ENCODE data around the gene ZMIZ1.

ZMIZ1 gene

GRCh38 chr10:79053481-79054202, 15.1 kb upstream of the ZMIZ1 start:
- DNase-seq = no peak

GRCh38 chr10:79054203-79055099, 14.3 kb upstream of the ZMIZ1 start:
- DNase-seq = no peak

- no peak for DNase-seq
These were observed 13.5 kb upstream of the ZMIZ1 start for GRCh38 chr10:79055100-79055782.

GRCh38 chr10:79055892-79056291, 12.9 kb upstream of the ZMIZ1 start:
- DNase-seq = no peak

GRCh38 chr10:79056361-79056735, 12.4 kb upstream of the ZMIZ1 start:
- DNase-seq = no peak

- no peak for DNase-seq
These were observed 11.9 kb upstream of the ZMIZ1 start for GRCh38 chr10:79056736-79057391.

- DNase-seq = no peak
These were observed 11.1 kb upstream of the ZMIZ1 start for GRCh38 chr10:79057481-79058275.

- no peak for DNase-seq
These were observed 9.6 kb upstream of the ZMIZ1 start for GRCh38 chr10:79058899-79059841.

GRCh38 chr10:79059859-79060379, 8.8 kb upstream of the ZMIZ1 start:
- no peak for DNase-seq

GRCh38 chr10:79060641-79061255, 8.0 kb upstream of the ZMIZ1 start:
- DNase-seq = no peak

GRCh38 chr10:79061441-79062315, 7.1 kb upstream of the ZMIZ1 start:
- no peak for DNase-seq

- no peak for DNase-seq
These were observed 5.7 kb upstream of the ZMIZ1 start for GRCh38 chr10:79063071-79063491.

GRCh38 chr10:79063661-79064492, 4.9 kb upstream of the ZMIZ1 start:
- no peak for DNase-seq

- no peak for DNase-seq
These were observed 3.6 kb upstream of the ZMIZ1 start for GRCh38 chr10:79065091-79065551.

- DNase-seq = no peak
These were observed 2.9 kb upstream of the ZMIZ1 start for GRCh38 chr10:79065853-79066252.

- DNase-seq = peak; percentile 76
These were observed 2.1 kb upstream of the ZMIZ1 start for GRCh38 chr10:79066411-79067240.
